Forelimb muscle (tissue), 1 donor: Measurements from ENCODE around the gene UBE2F. TPM values are rescaled to one million over a fixed set of nuclear protein-coding genes. Genes with fewer than 3 reads are reported as not detected.

ENCODE experiments used
- DNase-seq: peaks from one replicate; pipeline ENCODE4 v3.0.0-alpha.2; 2013; ENCODE audit warnings: low read depth
- polyA plus RNA-seq: library from polyadenylated mRNA; unstranded; fragments of 120-200 nt; gene quantifications from one replicate; pipeline ENCODE4 v1.2.1, GENCODE V29; 2013; ENCODE audit not compliant: insufficient read length

Gene UBE2F, protein sequence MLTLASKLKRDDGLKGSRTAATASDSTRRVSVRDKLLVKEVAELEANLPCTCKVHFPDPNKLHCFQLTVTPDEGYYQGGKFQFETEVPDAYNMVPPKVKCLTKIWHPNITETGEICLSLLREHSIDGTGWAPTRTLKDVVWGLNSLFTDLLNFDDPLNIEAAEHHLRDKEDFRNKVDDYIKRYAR
- 37.4 TPM for polyA plus RNA-seq

DNA sequence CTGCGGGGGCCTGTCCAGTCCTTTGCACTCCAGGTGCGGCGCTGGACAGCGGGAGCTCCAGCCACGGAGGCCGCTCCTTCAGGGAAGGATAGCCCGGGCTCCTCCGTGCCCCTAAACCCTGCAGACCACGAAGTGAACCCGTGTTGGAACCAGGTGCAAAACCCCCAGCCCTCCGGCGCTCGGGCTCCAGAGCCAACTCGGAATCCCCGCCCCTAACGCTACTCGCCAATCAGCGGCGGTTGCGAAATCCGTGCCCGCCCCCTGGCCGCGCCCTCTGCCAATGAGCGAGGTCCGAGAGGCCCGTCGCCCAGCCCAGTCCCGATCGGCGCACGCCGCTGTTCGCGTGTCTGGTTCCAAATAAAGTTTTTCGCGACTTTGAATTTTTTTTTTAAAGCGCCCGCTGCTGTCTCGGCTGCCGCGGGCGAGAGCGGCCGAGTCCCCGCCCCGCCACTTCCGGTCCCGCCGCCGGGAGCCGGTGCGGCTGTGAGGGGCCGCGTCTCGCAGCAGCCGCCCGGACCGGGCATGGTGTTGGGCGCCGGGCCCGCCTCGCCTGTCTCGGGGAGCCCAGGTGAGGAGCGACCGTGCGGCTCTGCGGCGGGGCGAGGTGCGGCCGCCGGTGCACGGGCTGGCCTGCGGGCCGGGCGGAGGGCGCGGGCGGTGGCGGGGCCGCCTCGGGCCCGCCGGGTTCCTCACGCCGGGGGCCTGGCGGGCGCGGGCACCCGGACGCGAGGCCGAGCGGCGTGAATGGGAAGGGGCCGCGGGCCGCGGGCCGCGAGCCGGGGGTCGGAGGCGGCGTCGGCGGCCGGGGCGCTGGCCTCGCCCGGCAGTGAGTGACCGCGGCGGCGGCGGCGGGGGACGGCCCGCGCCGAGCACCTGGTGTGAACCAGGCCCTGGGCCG lies at the start of gene UBE2F:
Gene UBE2F, plus strand, starts transcription at position 450 of the 898 bp plus-strand sequence. CDS start 6,094 bp downstream, outside the sequence.
- peak; percentile 87 for DNase-seq

DNA sequence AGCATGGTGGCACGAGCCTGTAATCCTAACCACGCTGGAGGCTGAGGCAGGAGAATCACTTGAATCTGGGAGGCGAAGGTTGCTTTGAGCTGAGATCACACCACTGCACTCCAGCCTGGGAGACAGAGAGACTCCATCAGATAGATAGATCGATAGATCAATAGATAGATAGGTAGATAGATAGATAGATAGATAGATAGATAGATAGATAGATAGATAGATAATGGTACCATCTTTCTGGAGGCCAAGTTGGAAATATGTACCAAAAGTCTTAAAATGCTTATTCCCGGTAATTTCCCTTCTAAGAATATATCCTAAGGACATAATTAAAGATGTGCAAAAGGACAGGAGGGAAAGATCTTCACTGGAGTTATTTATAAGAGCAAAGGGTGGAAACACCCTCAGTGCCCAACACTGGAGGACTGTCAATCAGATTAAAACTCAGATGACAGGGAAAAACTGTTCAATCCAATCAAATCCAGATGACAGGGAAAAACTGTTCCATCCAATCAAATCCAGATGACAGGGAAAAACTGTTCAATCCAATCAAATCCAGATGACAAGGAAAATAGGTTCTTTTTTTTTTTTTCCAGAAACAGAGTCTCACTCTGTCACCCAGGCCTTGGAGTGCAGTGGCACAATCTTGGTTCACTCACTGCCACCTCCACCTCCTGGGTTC lies 49.0 kb upstream of the UBE2F start:
- DNase-seq = no peak

DNA sequence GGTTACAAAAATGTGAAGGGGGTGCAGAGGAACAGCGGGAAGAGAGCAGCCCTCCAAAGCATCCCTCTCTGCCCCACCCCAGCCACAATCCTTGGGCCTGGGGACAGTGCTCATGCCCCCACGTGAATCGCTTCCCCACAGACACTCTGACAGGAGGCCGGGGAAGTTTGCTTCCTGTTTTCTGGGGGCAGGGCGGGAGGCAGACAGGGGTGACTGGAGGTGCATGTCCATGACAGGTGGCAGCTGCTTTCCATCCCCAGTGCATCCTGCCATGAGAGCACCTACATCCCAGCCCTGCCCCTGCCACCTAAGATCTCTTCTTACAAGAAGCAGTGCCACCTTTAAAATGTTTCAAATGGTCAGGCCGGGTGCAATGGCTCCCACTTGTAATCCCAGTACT lies 47.2 kb upstream of the UBE2F start:
- no peak for DNase-seq

DNA sequence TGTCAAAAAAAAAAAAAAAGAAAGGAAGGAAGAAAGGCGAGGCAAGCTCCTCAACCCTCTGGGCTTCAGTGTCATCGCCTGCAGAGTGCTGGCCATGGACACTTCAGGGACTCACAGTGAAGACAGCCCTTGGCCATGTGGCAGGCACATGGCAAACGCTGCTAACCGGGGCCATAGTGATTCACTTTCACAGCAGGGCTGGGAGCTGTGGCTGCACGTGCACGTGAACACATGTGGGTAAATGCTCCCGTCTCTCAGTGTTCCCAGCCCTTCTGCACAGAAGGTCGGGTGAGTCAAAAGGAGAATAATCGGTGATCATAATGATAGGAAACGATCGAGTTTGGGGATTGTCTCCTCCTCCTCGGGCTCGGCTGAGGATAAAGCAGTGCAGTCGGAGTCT lies 46.1 kb upstream of the UBE2F start:
- no peak for DNase-seq

DNA sequence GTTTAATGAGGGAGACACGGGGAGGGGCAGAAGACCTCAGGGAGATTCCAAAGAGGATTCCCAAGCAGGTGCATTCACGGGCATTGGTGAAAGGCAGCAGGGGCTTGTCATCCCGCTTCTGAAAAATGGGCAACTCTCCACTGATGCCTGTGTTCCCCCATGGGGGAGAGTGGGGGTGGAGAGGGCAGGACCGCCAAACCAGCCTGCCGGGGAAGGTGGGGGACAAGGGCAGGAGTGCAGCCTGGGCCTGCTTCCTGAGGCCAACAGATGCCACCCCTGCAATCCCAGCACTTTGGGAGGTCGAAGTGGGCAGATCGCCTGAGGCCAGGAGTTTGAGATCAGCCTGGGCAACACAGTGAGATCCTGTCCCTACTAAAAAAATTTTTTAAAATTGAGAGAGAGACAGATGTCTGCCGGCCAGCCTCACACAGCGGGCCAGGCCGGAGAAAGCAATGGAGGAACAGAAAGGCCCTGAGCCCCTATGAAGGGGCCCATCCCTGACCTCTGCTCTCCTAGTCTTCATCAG lies 44.8 kb upstream of the UBE2F start:
- DNase-seq = no peak

DNA sequence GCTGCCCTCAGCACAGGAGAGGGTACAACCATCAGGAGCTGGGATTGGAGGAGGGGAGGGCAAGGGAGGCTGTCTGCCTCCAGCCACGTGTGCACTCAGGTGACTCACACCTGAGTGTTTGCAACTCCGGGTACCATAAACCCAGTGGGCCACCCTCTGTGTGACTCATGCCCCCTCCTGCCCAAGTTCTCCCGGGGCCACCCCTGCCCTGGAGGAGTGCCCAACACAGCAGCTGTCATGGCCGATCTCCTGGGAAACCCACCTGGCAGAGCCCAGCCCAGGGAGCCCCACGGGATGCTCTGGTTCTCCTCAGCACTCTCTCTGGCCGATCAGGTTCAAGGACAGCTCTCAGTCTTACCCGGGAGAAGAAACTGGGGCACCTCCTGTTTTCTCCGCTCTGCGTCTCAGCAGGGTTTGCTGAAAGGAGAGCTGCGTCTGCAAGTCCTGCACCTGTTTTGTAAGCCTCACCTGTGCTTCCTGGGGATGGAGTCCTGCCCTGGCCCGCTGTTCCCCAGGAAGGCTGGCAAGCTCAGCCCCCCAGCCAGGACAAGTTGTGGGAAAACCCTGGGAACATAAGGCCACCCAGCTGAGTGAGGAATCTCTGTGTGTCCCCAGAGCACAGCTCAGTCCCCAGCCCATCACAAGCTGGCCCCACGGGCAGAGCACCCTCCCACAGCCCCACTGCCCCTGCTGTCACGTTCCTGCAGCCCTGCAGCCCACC lies 44.0 kb upstream of the UBE2F start:
- no peak for DNase-seq

DNA sequence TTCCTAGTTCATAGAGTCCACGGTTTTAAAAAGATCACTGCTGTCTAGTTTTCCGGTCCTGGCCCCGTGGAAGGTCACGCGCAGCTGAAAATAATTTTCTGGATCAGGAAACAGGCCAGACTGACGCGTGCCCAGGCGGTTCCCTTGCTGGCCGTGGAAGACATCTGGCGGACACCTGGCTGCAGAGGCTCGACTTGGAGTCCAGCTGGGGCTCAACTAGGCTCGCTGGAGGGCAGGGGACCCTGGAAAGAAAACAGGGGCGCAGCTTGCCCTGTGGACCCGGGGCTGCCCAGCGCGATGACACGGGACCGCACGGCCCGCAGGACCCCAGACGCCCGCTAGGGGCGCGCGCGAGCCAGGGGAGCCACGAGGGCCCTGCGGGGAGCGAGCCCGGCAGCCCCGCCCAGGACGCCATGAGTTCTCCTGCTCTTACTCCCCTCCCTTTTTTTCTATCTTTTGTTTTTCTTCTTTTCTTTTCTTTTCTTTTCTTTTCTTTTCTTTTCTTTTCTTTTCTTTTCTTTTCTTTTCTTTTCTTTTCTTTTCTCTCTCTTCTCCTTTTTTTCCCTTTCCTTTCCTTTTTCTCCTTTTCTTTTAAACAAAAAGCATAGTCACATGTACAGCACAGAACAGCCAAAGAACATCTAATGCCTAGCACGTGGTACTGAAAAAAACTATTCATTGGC lies 43.2 kb upstream of the UBE2F start:
- no peak for DNase-seq

DNA sequence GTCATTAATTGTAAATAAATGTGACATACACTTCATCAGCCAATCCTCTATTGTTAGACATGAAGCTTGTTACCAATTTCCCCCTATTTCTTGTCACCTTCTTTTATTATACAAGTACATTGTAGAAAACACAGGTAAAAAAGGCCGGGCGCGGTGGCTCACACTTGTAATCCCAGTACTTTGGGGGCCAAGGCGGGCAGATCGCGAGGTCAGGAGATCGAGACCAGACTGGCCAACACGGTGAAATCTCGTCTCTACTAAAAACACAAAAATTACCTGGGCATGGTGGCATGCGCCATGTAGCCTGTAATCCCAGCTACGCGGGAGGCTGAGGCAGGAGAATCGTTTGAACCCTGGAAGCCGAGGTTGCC lies 42.7 kb upstream of the UBE2F start:
- DNase-seq = no peak

DNA sequence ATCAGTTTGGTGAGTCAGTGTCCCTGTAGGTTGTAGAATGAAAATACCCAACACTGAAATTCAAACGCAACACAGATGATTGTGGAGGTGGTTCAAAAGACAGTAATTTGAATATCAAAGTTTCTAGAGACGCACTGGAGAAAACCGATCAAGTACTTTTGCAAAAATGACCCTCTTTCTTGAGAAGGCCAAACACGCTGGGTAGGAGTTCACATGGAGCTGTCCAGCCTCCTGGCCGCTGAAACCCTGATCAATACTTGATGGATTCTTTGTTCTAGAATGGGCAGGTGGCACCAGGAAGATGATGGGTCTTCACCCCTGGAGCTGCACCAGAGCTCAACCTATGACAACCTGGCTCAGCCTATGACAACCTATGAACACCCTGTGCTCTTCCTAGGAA lies 39.7 kb upstream of the UBE2F start:
- DNase-seq = no peak

DNA sequence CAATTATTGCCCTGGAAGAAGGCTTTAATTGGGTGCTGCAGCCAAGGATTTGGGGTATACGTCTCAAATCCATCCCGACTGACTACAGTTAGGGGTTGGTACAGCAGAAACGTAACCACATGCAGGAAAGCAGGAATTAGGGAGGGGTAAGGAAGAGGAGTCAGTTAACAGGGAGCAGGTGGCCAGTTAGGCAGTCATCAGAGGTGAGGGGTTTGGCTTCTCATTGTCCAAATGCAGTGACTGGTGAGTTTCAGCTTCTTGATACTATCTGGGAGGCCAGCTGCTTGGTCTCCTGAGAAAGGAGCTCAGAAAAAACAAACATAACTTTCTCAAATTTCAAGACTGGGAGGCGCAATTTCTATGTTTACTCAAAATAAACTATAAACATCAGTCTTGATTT lies 38.8 kb upstream of the UBE2F start:
- DNase-seq = no peak

DNA sequence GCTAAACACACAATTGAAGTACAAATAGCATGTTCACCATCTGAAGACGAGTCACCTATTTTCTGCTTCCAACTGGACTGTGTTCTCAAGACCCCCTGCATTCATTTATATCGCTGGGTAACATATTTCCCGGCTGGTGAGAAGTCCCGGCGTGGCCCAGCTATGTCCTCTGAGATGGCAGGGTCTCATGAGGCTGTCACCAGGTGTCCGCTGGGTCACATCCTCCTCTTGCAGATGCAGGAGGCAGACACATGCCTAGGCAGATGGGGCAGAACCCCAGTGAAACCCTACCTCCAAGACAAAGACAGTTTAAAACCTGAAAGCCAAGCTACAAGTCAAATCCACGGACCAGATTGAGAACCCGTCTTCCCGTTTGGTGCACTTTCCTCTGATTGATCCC lies 36.8 kb upstream of the UBE2F start:
- no peak for DNase-seq

DNA sequence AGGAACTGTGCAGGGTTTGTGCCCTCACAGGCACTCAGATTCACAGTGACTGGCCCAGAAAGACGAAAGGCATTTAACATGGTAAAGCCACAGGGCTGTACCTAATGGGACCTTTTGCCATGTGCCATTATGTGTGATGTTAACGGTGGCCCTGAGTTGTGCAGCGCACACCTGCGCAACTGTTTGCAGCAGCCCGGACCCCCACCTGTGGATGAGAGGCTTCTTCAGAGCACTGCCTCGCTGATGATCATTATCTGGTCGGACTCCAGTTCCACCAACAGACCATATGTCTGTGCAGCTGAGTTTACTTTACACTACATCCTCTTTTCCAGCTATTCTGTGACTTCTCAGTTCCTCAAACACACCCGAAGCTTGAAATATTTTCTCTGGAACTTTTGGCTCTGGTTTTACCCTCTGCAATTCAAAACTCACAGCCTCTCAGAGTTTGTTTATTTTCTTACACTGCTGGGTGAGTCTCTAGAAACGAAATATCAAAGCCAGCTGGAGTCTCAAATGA lies 35.6 kb upstream of the UBE2F start:
- peak; percentile 58 for DNase-seq

DNA sequence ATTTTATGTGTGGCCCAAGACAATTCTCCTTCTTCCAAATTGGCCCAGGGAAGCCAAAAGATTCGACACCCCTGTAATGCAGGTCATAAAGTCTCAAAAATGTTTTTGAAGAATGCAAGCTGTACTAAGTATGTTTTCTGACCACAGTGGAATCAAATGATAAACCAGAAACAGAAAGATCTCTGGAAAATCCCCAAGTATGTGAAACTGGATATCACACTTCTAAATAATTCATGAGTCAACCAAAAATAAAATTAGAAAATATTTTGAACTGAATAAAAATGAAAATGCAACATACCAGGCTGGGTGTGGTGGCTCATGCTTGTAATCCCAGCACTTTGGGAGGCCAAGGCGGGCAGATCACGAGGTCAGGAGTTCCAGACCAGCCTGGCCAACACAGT lies 34.1 kb upstream of the UBE2F start:
- DNase-seq = no peak

DNA sequence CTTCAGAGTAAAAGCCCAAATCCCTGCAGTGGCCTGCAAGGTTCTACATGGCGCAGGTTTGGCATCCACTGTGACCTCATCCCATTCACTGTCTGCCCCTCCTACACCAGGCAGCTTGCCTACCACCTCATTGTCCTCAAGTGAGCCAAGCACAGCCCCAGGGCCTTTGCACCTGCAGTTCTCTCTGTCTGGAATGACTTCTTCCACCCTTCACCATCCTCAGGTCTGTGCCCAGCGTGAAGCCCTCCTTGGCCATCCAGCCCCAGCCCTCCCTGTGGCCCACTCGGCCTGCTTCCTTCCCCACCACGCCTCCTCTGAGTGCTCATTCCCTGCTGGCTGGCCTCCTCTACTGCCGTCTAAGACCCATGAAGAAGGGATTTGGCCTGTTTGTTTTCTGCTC lies 32.6 kb upstream of the UBE2F start:
- no peak for DNase-seq

DNA sequence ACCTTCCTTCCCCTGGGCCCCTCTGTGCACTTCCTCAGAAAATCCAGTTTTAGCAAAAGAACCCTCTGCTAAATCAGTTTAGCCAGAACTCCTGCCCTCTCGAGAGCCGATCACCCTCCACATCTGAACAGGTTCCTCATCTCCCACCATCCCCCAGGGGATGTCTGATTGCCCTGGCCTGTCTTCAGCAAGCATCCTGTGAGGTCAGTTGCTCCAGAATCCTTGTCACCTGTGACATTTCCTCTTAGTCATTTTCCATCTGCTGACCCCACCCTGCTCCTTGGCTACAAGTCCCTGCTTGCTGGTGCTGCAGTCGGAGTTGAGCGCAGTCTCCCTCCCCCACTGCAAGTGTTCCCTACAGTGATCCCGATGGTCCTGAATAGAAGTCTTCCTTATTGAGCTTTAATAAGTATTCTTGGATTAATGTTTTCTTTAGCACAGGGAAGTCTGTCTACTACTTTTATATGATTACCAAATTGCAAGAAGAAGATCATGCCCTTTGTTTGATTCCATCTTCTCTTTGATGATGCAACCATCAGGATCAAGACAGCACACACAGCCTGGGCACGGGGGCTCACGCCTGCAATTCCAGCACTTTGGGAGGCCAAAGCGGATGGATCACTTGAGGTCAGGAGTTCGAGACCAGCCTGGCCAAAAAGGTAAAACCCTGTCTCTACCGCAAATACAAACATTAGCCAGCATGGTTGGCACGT lies 30.9 kb upstream of the UBE2F start:
- DNase-seq = peak; percentile 13

DNA sequence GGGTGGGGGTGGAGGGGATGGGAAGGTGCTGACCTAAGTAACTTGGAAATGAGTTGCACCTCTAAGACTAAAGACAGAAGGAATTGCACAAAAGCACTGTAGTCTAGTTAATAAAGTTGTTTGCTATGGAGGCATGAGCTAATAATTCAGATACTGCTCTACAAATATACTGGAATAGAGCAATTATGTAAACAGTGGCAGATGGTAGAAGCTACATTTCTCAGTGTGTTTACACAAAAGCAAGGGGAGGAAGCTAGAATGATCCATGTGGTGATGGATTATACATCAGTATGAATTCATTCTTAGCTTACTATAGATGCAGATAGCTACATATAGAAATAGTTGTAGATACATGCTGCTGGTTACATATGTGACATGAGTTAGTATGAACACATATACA lies 27.6 kb upstream of the UBE2F start:
- DNase-seq = no peak

DNA sequence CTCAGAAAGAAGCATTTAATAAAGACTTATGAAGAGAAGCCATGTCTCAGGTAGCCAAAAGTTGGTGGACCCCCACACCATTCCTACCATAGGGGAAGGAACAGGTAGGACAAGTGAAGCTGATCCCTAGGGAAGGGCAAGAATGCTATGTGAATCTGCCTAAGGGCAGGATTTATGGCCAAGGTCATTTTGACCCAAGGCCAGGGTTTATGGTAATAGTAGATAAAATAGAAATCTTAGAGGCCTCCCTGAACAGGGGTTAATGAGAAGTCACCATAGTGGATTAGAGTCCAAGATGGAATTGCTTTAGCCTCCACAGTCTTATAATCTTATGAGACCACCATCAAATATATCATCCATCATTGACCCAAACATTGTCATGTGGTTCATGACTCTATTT lies 26.0 kb upstream of the UBE2F start:
- no peak for DNase-seq

DNA sequence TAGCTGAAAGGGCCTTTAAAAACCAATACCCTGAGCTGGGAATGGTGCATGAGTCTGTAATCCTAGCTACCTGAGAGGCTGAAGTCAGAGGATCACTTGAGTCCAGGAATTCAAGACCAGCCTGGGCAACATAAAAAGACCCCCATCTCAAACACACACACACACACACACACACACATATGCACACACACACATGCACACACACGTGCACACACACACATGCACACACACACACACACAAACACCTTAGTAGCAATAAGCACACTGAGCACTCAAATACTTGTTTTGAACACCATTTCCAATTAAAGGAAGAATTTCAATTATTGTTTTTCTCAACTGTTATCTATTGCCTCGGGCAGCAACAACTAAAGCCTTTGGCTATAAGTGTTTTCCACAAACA lies 25.6 kb upstream of the UBE2F start:
- DNase-seq = no peak

DNA sequence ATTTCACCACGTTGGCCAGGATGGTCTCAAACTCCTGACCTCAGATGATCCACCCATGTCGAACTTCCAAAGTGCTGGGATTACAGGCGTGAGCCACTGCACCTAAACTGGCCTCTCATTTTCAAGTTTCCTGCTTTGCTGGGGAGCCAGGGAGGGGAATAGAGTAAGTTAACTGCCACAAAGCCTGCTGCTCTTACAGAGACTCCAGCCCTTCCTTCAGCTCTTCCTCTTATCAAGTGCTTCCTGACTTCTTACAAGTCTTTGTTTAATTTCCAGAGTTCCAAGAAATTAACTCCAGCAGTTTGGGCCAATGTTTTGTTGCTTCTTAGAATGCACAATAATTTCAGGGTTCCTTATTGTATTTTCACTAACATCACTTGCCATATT lies 24.3 kb upstream of the UBE2F start:
- no peak for DNase-seq

DNA sequence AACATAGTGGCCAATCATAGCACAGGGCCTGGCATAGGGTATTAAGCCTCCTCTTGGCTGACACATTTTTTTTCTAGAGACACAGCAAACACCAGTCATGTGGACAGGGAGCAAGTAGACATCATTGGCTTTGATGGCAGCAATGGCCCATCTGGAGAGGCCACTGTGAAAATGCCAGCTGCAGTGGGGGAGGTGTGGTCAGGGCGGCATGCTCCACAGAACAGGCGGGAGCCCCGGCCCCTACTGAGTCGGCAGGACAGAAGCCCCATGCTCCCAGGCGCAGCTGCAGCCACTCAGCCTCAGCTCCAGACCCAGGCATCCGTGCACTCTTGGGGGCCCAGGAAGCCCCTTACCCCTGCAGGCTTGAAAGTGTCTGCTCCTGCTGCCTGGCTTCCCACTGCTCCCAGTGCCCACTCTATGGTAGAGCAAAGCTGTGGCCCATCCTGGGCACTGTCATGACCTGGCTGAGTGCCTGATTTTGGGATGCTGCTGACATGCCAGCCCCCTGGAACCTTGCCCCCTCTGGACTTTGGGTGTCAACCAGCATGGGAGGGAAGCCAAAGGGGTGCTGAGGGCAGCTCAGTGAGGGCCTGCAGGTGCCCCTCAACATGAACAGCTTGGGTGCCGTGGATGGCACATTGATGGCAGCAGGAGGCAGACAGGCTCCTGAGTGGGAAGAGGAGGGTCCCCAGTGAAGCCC lies 23.3 kb upstream of the UBE2F start:
- DNase-seq = no peak
